GM13977 (cell line): Measurements from ENCODE around the gene PRSS21.

ENCODE experiments used
- DNase-seq: peaks from one replicate; pipeline ENCODE4 v3.0.0; 2012; ENCODE audit warnings: low spot score
- CTCF ChIP-seq: IDR thresholded peaks from 2 replicates; pipeline ENCODE4 v1.5.1; 2012; ENCODE audit warnings: mild to moderate bottlenecking, control low read depth; ENCODE audit not compliant: insufficient read depth; ENCODE audit errors: extremely low read depth, missing control alignments
- in situ Hi-C: fragments of 300-500 bp; cut with MboI; formaldehyde crosslinking; loops from one replicate; pipeline ENCODE4 v1.12.0; 2022; ENCODE audit warnings: low sequenced_read_pairs, low pct_unique_long_range_greater_than_20kb, mixed read lengths, inconsistent platforms; ENCODE audit not compliant: unreplicated experiment

The PRSS21 gene

GRCh38 chr16:2841606-2842339, 24.7 kb downstream of the PRSS21 start:
- no peak for TF ChIP-seq CTCF
- no peak for DNase-seq
- in situ Hi-C loops = no loop called here

DNA sequence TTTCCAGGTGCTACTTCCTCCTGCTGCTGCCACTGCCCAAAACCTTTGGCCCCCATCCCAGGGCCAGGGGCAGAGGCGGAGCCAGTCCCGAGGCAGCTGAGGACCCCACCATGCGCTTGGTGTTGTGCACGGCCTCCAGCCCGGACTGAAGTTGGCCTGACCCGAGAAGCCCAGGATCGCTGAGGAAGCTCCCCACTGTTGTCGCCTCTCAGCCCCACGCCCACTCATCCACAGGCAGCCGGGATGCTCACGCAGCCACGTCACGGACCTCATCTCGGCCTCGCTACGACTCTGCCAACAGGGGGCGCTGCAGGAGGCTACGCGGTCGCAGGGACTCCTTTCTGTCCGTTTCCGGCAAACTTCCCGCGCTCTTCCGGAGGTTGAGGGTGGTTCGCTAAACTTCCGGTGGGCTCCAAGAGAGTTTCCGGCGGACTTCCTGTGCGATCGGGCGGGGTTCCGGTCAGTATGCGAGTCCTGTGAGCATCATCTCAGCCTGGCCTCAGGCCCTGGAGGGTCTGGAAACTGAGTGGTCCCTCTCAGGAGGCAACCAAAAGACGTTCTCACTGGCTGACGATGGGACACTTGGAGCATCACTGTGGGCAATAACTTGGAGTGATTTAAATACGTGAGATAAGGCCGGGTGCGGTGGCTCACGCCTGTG, 25.4 kb downstream of the PRSS21 start:
- DNase-seq = peak; percentile 51
- in situ Hi-C loops = no loop called here
- peak; percentile 64 for TF ChIP-seq CTCF

DNA sequence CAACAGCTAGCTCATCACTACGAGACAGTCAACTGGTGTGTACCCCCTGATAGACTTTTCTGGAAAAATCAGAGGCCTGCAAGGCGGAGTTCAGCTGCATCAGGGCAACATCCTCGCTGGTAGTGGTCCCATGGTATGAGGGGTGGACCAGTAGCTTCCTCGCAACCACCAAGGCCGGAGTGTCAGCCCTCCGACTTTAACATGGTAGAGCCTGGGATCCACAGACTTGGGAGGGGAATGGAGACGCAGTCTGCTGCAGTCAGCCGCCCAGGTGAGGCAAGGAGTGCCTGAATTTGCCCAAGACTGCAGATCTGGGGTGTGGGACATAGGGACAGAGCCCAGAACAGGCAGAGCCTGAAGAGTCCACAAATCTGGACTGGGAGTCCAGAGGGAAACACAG, 26.5 kb downstream of the PRSS21 start:
- TF ChIP-seq CTCF = no peak
- in situ Hi-C loops = no loop called here
- no peak for DNase-seq

DNA sequence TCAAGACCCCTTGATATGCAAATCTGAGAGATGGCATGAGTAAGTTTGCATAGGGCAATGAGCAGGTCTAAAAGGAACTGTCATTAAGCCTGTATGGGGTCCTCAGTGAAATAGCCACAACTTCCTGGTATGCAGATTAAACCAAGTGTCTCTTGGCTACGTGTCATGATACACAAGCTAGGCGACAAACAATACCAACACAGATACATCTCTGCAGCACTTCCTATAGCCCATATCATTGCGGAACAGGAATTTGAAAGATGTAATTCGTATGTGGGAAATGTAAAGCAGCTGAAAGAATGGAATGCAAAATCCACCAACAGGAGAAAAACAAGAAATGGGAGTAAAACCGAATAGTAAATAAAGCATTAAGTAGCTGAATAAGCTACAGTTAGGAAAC, 28.1 kb downstream of the PRSS21 start:
- TF ChIP-seq CTCF = no peak
- in situ Hi-C loops = no loop called here
- DNase-seq = no peak

GRCh38 chr16:2846511-2847310, 29.7 kb downstream of the PRSS21 start:
- in situ Hi-C loops = no loop called here
- DNase-seq = no peak
- no peak for TF ChIP-seq CTCF

GRCh38 chr16:2848933-2849725, 32.1 kb downstream of the PRSS21 start:
- TF ChIP-seq CTCF = no peak
- in situ Hi-C loops = no loop called here
- no peak for DNase-seq
